Activated naive CD4-positive, alpha-beta T cell treated with anti-CD3 and anti-CD28 coated beads, Interleukin-2, amount 50 U/mL, for 16 hours (primary cell): Measurements from ENCODE around the gene ATP10A.
"Not testable (repeated sequence)": the region's sequence is repeated elsewhere in the genome, so short reads cannot be mapped to it uniquely, and the experiment has no call there.

Source experiments
- DNase-seq: peaks from one replicate; pipeline ENCODE4 v3.0.0-alpha.2; 2020

Gene ATP10A

GRCh38 chr15:25880877-25881276 is 17.8 kb upstream of the ATP10A start:
- not testable (repeated sequence) for DNase-seq

- no peak for DNase-seq
Observed at GRCh38 chr15:25880411-25880810, 17.3 kb upstream of the ATP10A start.

GRCh38 chr15:25879438-25879837 is 16.3 kb upstream of the ATP10A start:
- DNase-seq: no peak

GRCh38 chr15:25877681-25878080 is 14.6 kb upstream of the ATP10A start:
- DNase-seq: no peak

GRCh38 chr15:25876231-25877140 is 13.4 kb upstream of the ATP10A start:
- no peak for DNase-seq

- no peak for DNase-seq
Observed at GRCh38 chr15:25875566-25875965, 12.4 kb upstream of the ATP10A start.

- no peak for DNase-seq
Observed at GRCh38 chr15:25874379-25874778, 11.3 kb upstream of the ATP10A start.

GRCh38 chr15:25871403-25871802 is 8.3 kb upstream of the ATP10A start:
- no peak for DNase-seq

GRCh38 chr15:25870938-25871337 is 7.8 kb upstream of the ATP10A start:
- no peak for DNase-seq

- DNase-seq: no peak
Observed at GRCh38 chr15:25869701-25870100, 6.6 kb upstream of the ATP10A start.

GRCh38 chr15:25866874-25867273 is 3.7 kb upstream of the ATP10A start:
- no peak for DNase-seq

- DNase-seq: no peak
Observed at GRCh38 chr15:25866251-25866650, 3.1 kb upstream of the ATP10A start.

- DNase-seq: no peak
Observed at GRCh38 chr15:25864966-25865365, 1.8 kb upstream of the ATP10A start.

GRCh38 chr15:25863968-25864580 is 947 bp upstream of the ATP10A start:
- DNase-seq: no peak

- DNase-seq: peak; percentile 68
Observed at GRCh38 chr15:25862472-25863110, 536 bp downstream of the ATP10A start.

GRCh38 chr15:25862071-25862471 is 1.1 kb downstream of the ATP10A start:
- DNase-seq: no peak

- no peak for DNase-seq
Observed at GRCh38 chr15:25860885-25861866, 2.0 kb downstream of the ATP10A start.

GRCh38 chr15:25859838-25860645 is 3.1 kb downstream of the ATP10A start:
- DNase-seq: peak; percentile 41

GRCh38 chr15:25858952-25859760 is 4.0 kb downstream of the ATP10A start:
- no peak for DNase-seq

- peak; percentile 45 for DNase-seq
Observed at GRCh38 chr15:25856059-25856458, 7.1 kb downstream of the ATP10A start.
